Middle frontal gyrus (tissue), 1 donor: ENCODE measurements around the gene FMO1.
A peak's percentile ranks its signal among the peaks of the same experiment; 100 is the strongest.
"Not testable (repeated sequence)": the region's sequence is repeated elsewhere in the genome, so short reads cannot be mapped to it uniquely, and the experiment has no call there.

Experiments used
- DNase-seq: peaks from one replicate; pipeline ENCODE4 v3.0.0-alpha.2; 2015; ENCODE audit warnings: low spot score; ENCODE audit errors: extremely low spot score

The FMO1 gene

GRCh38 chr1:171279678-171280077 lies 31.4 kb downstream of the FMO1 start:
- no peak for DNase-seq

GRCh38 chr1:171280599-171280998 lies 32.3 kb downstream of the FMO1 start:
- DNase-seq: no peak

GRCh38 chr1:171286032-171286705 lies 37.9 kb downstream of the FMO1 start:
- DNase-seq: no peak

- DNase-seq: no peak
Observed at GRCh38 chr1:171290621-171291020, 42.3 kb downstream of the FMO1 start.

- no peak for DNase-seq
Observed at GRCh38 chr1:171292799-171293198, 44.5 kb downstream of the FMO1 start.

GRCh38 chr1:171295383-171295782 lies 47.1 kb downstream of the FMO1 start:
- not testable (repeated sequence) for DNase-seq

- no peak for DNase-seq
Observed at GRCh38 chr1:171295821-171296220, 47.5 kb downstream of the FMO1 start.

- no peak for DNase-seq
Observed at GRCh38 chr1:171296897-171297296, 48.6 kb downstream of the FMO1 start.

GRCh38 chr1:171298696-171299095 lies 50.4 kb downstream of the FMO1 start:
- DNase-seq: no peak

- DNase-seq: no peak
Observed at GRCh38 chr1:171299342-171299741, 51.0 kb downstream of the FMO1 start.

- no peak for DNase-seq
Observed at GRCh38 chr1:171300401-171300800, 52.1 kb downstream of the FMO1 start.

- no peak for DNase-seq
Observed at GRCh38 chr1:171310661-171311087, 62.4 kb downstream of the FMO1 start.

GRCh38 chr1:171311771-171312558 lies 63.7 kb downstream of the FMO1 start:
- DNase-seq: no peak

GRCh38 chr1:171313319-171313834 lies 65.1 kb downstream of the FMO1 start:
- no peak for DNase-seq

GRCh38 chr1:171313835-171314320 lies 65.6 kb downstream of the FMO1 start, which contains the start of gene FMO4:
Gene FMO4, plus strand, starts transcription at chr1:171314183. Its CDS starts 5,643 bp downstream, at chr1:171319826.
- DNase-seq: peak; percentile 78

GRCh38 chr1:171329251-171329650 lies 81.0 kb downstream of the FMO1 start:
- DNase-seq: no peak

- DNase-seq: no peak
Observed at GRCh38 chr1:171334024-171334640, 85.8 kb downstream of the FMO1 start.
